ENCODE results near the gene ANXA6. TPM values are rescaled to one million over a fixed set of nuclear protein-coding genes. Genes with fewer than 3 reads are reported as not detected.

The ANXA6 gene
- total and polyA plus RNA-seq, 2 of the 4 experiments (the other 2 are of a cell fraction), result 355 to 610 TPM

- Histone ChIP-seq H3K56ac (ENCODE audit: extremely low read depth, insufficient read depth, low read length) (no peak overlapping the region), H3K4me3 (ENCODE audit: insufficient read depth, low read depth, low read length) (no peak overlapping the region), H2BK15ac (ENCODE audit: low read depth, low read length) (no peak overlapping the region), H4K5ac (ENCODE audit: low read depth, low read length) (no peak overlapping the region), H2AFZ (replicated peaks; ENCODE audit: low read length, poor library complexity) (peak overlapping the region; percentile 0), H4K91ac (ENCODE audit: insufficient read depth, low read depth, low read length) (no peak overlapping the region), H2BK20ac (ENCODE audit: low read depth, low read length) (no peak overlapping the region), H3K27ac (ENCODE audit: insufficient read depth, low read length) (no peak overlapping the region), H2BK120ac (ENCODE audit: low read depth, low read length) (no peak overlapping the region), H3K14ac (replicated peaks; ENCODE audit: low read depth, low read length) (no peak overlapping the region), H3K9me1 (ENCODE audit: insufficient read depth, low read length) (no peaks in the 10 kb centered on the region), H3K4me1 (ENCODE audit: control insufficient read depth, insufficient read depth, low read length) (no peaks in the 10 kb centered on the region), H3K23ac (ENCODE audit: low read depth, low read length) (no peak overlapping the region), H3K27me3 (ENCODE audit: control insufficient read depth, insufficient read depth, low read length) (peaks cover 7% of the 10 kb centered on the region), H2BK5ac (ENCODE audit: low read depth, low read length, poor library complexity, severe bottlenecking) (no peak overlapping the region), H4K20me1 (ENCODE audit: insufficient read depth, low read length) (no peaks in the 10 kb centered on the region), H3K9ac (ENCODE audit: low read depth, low read length) (no peak overlapping the region), H3K4me2 (ENCODE audit: low read depth, low read length) (no peak overlapping the region), H4K8ac (ENCODE audit: low read depth in 2 of 2, low read length in 2 of 2) (no peak overlapping the region), H2AK5ac (ENCODE audit: low read depth, low read length) (no peak overlapping the region), H3K4ac (ENCODE audit: low read depth, low read length) (no peak overlapping the region), H2AK9ac (replicated peaks; ENCODE audit: low read depth, low read length, poor library complexity) (no peak overlapping the region), H3K18ac (ENCODE audit: low read depth, low read length) (no peak overlapping the region), H3K79me1 (ENCODE audit: low read depth in 1 of 2, low read length in 2 of 2) (no peaks in the 10 kb centered on the region), H3K9me3 (ENCODE audit: control insufficient read depth, insufficient read depth, low read length) (no peaks in the 10 kb centered on the region), H3K36me3 (ENCODE audit: control insufficient read depth, insufficient read depth, low read length) (no peaks in the 10 kb centered on the region)
- dilution Hi-C loops (cut with HindIII; ENCODE audit: low sequenced_read_pairs, unreplicated experiment) (no loop called here), intact Hi-C loops (cut with micrococcal nuclease) (no loop called here), in situ Hi-C loops (cut with MboI; ENCODE audit: low sequenced_read_pairs) (no loop called here)
- no CpG with 5 or more reads among the region's 5 CpGs for WGBS, 2 experiments (ENCODE audit: extremely low coverage in 2 of 2, insufficient read length in 1 of 2)
- BruUV-seq (replicated peaks), result no TSS peak
- ATAC-seq (ENCODE audit: low read depth), result peak; percentile 72
- ChIA-PET POLR2A (ENCODE audit: unreplicated experiment) (no interaction called here), CTCF (interaction anchor here (0.6 to 0.9 kb wide), 2 partner anchors 11 to 515 kb away, joined by 3 to 5 read pairs; no protein-coding TSS in a partner anchor)
- no peak for TF ChIP-seq CHD1 (IDR thresholded peaks at IDR 0.05; ENCODE audit: low read depth, low read length)
- peak; percentile 37 for TF ChIP-seq RCOR1 (IDR thresholded peaks at IDR 0.05; ENCODE audit: insufficient replicate concordance, low read length)
- TF ChIP-seq FOS (IDR thresholded peaks at IDR 0.05; ENCODE audit: low read depth, low read length), result peak; percentile 53; the same call in 1 of the 2 replicates
- peak; percentile 71 for DNase-seq
Measured at GRCh38 chr5:151202381-151203139, 45.0 kb upstream of the ANXA6 start.

Measured in IMR-90 (cell line).